Bronchus fibroblast of lung (primary cell): ENCODE measurements around the gene SPINT1. TPM values are rescaled to one million over a fixed set of nuclear protein-coding genes. Genes with fewer than 3 reads are reported as not detected.

ENCODE experiments used
- total RNA-seq: library from RNA; depleted of rRNA; stranded (reverse); fragments of >200 nt; gene quantifications from 2 replicates; pipeline ENCODE4 v1.2.3, GENCODE V29; 2015

The SPINT1 gene
- 2.5 and 4.3 TPM in 2 replicates for total RNA-seq

DNA sequence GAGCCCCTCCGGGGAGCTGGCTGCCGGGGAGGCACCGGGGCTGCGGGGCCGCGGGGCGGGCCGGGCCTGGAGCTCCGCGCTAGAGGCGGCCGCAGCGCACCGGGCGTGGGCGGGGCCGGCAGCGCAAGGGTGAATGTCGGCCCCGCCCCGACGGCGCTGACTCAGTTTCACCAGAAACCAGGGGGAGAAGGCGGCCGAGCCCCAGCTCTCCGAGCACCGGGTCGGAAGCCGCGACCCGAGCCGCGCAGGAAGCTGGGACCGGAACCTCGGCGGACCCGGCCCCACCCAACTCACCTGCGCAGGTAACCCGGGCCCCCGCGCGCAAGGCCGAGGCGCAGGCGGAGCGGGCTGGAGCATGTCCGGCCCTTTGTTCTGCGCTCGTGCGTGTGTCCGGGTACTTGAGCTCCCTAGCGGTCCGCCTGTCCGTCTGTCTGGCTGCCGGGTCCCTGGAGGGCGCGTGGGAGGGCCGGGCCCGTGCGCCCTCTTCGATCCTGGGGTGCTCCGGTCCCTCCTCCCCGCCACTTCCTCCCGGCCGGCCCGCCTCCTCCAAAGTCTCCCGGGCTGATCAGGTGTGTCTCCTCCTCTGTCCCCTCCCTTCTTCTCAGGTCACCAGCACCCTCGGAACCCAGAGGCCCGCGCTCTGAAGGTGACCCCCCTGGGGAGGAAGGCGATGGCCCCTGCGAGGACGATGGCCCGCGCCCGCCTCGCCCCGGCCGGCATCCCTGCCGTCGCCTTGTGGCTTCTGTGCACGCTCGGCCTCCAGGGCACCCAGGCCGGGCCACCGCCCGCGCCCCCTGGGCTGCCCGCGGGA lies at the start of gene SPINT1:
Gene SPINT1, plus strand, starts transcription at position 164 of the 811 bp plus-strand sequence. Its CDS starts 507 bp downstream, at position 671.

GRCh38 chr15:40807028-40807887 lies 36.6 kb upstream of the SPINT1 start, which contains the start of the genes DNAJC17 and ZFYVE19:
Gene DNAJC17 (minus strand): TSS chr15:40807473. CDS start chr15:40807446, 27 bp downstream.
Gene ZFYVE19 (plus strand): TSS chr15:40807089. CDS start chr15:40807590, 501 bp downstream.

GRCh38 chr15:40828447-40829036 lies 15.3 kb upstream of the SPINT1 start, which contains the start of gene PPP1R14D:
Gene PPP1R14D (minus strand): TSS chr15:40828708. CDS start chr15:40828641, 67 bp downstream.

DNA sequence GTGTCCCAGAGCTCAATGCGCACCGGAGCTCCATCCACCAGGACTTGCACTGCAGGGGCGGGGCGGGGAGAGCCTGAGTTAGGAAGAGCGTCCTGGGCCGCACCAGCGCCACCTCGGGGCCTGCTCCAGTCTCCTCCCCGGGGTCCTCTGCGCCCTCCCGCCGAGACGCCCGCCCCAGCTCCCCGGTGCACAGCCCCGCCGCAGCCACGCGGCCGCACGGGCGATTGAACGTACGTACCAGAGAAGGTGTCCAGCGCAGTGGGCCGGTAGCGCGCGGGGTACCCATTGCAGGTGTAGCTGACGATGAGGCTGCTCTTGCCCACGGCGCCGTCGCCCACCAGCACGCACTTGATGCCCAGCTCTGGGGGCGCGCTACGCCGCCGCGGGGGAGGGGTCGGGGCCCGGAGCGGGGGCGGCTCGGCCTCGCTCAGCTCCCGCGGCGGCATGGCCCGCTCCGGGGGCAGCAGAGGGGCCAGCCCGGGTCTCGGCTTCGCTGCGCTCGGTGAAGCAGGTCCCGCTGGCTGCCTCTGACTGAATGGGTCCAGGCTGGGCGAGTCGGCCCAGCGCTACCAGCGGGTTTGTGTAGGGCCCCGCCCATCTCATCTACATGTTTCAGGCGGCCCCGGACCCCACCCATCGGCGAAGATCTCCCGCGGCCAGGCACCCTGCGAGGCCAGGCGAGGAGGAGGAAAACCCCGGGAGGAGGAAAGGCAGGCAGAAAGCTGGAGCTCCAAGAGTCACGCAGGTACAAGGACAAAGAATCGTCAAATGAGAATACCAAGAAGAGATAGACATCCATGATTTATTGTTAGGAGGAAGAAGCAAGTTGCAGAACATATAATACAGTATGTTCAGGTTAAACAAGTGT lies 30.1 kb downstream of the SPINT1 start, which contains the start of gene RHOV:
Gene RHOV, minus strand, starts transcription at position 541 of the 868 bp plus-strand sequence. Its CDS starts 95 bp downstream, at position 446.

GRCh38 chr15:40893733-40894680 lies 50.2 kb downstream of the SPINT1 start, which contains the start of gene VPS18:
Gene VPS18 (plus strand): TSS chr15:40894450. CDS start chr15:40894769, 319 bp downstream.

Other genes with a start within 250 kb of the SPINT1 start
- 15.5 and 21.4 TPM in 2 replicates for gene KNL1, start 249.8 kb upstream of the SPINT1 start, total RNA-seq
- 12.9 and 14.1 TPM in 2 replicates for gene RAD51, start 148.9 kb upstream of the SPINT1 start, total RNA-seq
- gene RMDN3, start 88.8 kb upstream of the SPINT1 start, total RNA-seq = 11.4 and 16.8 TPM in 2 replicates
- 4.2 and 4.8 TPM in 2 replicates for gene GCHFR, start 80.0 kb upstream of the SPINT1 start, total RNA-seq
- not detected in 2 replicates for gene C15orf62, start 74.1 kb upstream of the SPINT1 start, total RNA-seq
- gene ZFYVE19, start 37.0 kb upstream of the SPINT1 start, total RNA-seq = 20.1 and 32.3 TPM in 2 replicates
- gene DNAJC17, start 36.6 kb upstream of the SPINT1 start, total RNA-seq = 33.9 and 60.5 TPM in 2 replicates
- not detected in 2 replicates for gene PPP1R14D, start 15.3 kb upstream of the SPINT1 start, total RNA-seq
- not detected in 2 replicates for gene RHOV, start 30.2 kb downstream of the SPINT1 start, total RNA-seq
- gene VPS18, start 50.4 kb downstream of the SPINT1 start, total RNA-seq = 24.0 and 26.6 TPM in 2 replicates
- under 0.01 and 0.15 TPM in 2 replicates for gene DLL4, start 85.3 kb downstream of the SPINT1 start, total RNA-seq
- 73.6 and 79.5 TPM in 2 replicates for gene CHAC1, start 109.4 kb downstream of the SPINT1 start, total RNA-seq